Natural killer cell (primary cell): ENCODE measurements around the gene CCDC138. TPM values are rescaled to one million over a fixed set of nuclear protein-coding genes. Genes with fewer than 3 reads are reported as not detected.

ENCODE experiments used
- ATAC-seq, 3 donors: fragments of 150-1000 bp in 2 of 3; fragments of 200-7000 bp in 1 of 3; cut with Tn5 transposase; 1 replicate in 1 of 3; 2 replicates in 2 of 3; pipeline ENCODE4 v1.10.0; 2021; ENCODE audit warnings: mild to moderate bottlenecking in 2 of 3, moderate library complexity in 2 of 3
- DNase-seq, 2 donors: peaks; one replicate each; pipeline versions ENCODE4 v3.0.0 to v3.0.0-alpha.2; 2013 to 2021; ENCODE audit warnings: mixed read lengths in 1 of 2
- H3K27ac ChIP-seq: one replicate; pipeline ENCODE4 v1.5.1; 2013; ENCODE audit warnings: mild to moderate bottlenecking, low read length
- H3K27me3 ChIP-seq: one replicate; pipeline ENCODE4 v1.6.1; 2013; ENCODE audit warnings: low read length; ENCODE audit not compliant: control insufficient read depth, insufficient read depth
- H3K36me3 ChIP-seq: one replicate; pipeline ENCODE4 v1.6.1; 2013; ENCODE audit warnings: low read length; ENCODE audit not compliant: control insufficient read depth, insufficient read depth
- H3K4me1 ChIP-seq: one replicate; pipeline ENCODE4 v1.6.1; 2013; ENCODE audit warnings: low read length; ENCODE audit not compliant: control insufficient read depth, insufficient read depth
- H3K4me3 ChIP-seq: one replicate; pipeline ENCODE4 v1.5.1; 2013; ENCODE audit warnings: low read length
- H3K9me3 ChIP-seq: one replicate; pipeline ENCODE4 v1.6.1; 2013; ENCODE audit warnings: low read length; ENCODE audit not compliant: control insufficient read depth, insufficient read depth
- H3K27ac Mint-ChIP-seq, 2 donors: one replicate each; pipeline ENCODE4 v1.8.0; 2022; ENCODE audit warnings: mild to moderate bottlenecking in 2 of 2, mixed read lengths in 2 of 2, moderate library complexity in 1 of 2
- H3K27me3 Mint-ChIP-seq, 2 donors: one replicate each; pipeline ENCODE4 v1.8.0; 2022; ENCODE audit warnings: low read depth in 2 of 2, mixed read lengths in 2 of 2
- H3K36me3 Mint-ChIP-seq: one replicate; pipeline ENCODE4 v1.8.0; 2022; ENCODE audit warnings: mixed read lengths
- H3K4me1 Mint-ChIP-seq, 2 donors: one replicate each; pipeline ENCODE4 v1.8.0; 2022; ENCODE audit warnings: mixed read lengths in 2 of 2
- H3K4me3 Mint-ChIP-seq: one replicate; pipeline ENCODE4 v1.8.0; 2022; ENCODE audit warnings: mild to moderate bottlenecking, moderate library complexity, mixed read lengths
- H3K9me3 Mint-ChIP-seq, 2 donors: one replicate each; pipeline ENCODE4 v1.8.0; 2022; ENCODE audit warnings: mixed read lengths in 2 of 2
- WGBS: methylation state at CpG from one replicate; pipeline ENCODE4 v1.1.7; 2013; ENCODE audit warnings: missing lambda C conversion rate; ENCODE audit not compliant: insufficient coverage; 5-methylcytosine and 5-hydroxymethylcytosine counted together
- intact Hi-C: fragments of 100-400 bp; cut with micrococcal nuclease; formaldehyde crosslinking; loops from one replicate; pipeline ENCODE4 v1.14.2; 2022
- total RNA-seq, 4 donors: library from RNA; stranded (reverse); fragments of 120-200 nt in 1 of 4; gene quantifications; one replicate each; pipeline versions ENCODE4 v1.2.3 to v1.2.4, GENCODE V29; 2013 to 2022
- TF ChIP-seq, protein P1 (sequence below): fragments of 200-600 bp; IDR thresholded peaks from one replicate; pipeline ENCODE4 v1.8.0; 2022; ENCODE audit warnings: antibody characterized with exemption

Gene CCDC138
- total RNA-seq, 3 donors from 2014 or later (not counting 1 experiment from before 2014, with no cell fraction given): 3.8 to 9.3 (median 5.6) TPM

DNA sequence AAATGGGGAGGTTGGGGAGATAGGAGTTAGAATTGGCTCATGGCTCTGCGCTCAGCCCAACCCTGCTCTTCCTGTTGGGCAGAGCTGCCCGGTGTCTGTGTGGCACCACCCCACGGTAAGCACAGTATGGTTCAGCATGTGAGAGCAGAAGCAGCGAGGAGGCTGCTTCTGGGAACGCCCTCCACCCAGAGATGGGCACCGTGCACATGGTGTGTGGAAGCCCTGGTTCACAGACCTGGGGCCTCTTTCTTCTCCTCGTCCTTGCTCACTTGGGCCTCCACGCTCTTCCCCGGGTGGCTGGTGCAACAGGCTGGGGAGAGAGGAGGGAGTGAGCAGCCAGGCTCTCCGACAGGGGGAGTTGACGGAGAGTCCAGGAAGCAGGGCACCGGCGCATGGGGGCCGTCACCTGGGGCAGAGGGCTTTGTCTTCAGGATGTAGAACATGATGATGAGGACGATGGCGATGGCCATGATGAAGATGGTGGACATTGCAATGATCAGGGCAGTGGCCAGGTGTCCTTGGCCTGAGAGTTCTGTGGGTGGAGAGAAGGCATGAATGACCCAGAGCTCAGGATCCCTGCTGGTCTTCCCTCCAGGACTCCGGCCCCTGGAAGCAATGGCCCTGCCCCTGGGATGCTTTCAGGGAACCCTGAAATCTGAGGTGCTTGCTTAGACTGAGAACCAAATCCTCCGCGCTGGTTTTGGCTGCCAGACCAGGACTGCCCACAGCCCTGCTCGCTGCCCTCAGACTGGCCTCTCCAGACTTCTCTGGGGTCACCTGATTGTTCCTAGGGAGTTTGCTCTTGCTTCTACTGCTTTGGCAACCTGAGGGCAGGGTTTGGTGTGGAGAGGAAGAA lies 124.2 kb downstream of the CCDC138 start:
- WGBS: 87% methylated on average over 20 of the region's 20 CpGs
- Mint-ChIP-seq H3K9me3 (no peaks in the 10 kb centered on the region), H3K36me3 (no peaks in the 10 kb centered on the region), H3K27ac (no peak overlapping the region), H3K27me3 (no peaks in the 10 kb centered on the region), H3K4me3 (no peak overlapping the region), H3K4me1 (no peaks in the 10 kb centered on the region)
- H3K27me3 ChIP-seq: no peaks in the 10 kb centered on the region
- H3K36me3 ChIP-seq: no peaks in the 10 kb centered on the region
- TF ChIP-seq, protein P1, sequence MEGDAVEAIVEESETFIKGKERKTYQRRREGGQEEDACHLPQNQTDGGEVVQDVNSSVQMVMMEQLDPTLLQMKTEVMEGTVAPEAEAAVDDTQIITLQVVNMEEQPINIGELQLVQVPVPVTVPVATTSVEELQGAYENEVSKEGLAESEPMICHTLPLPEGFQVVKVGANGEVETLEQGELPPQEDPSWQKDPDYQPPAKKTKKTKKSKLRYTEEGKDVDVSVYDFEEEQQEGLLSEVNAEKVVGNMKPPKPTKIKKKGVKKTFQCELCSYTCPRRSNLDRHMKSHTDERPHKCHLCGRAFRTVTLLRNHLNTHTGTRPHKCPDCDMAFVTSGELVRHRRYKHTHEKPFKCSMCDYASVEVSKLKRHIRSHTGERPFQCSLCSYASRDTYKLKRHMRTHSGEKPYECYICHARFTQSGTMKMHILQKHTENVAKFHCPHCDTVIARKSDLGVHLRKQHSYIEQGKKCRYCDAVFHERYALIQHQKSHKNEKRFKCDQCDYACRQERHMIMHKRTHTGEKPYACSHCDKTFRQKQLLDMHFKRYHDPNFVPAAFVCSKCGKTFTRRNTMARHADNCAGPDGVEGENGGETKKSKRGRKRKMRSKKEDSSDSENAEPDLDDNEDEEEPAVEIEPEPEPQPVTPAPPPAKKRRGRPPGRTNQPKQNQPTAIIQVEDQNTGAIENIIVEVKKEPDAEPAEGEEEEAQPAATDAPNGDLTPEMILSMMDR: no peak
- H3K4me3 ChIP-seq: no peak overlapping the region
- H3K9me3 ChIP-seq: no peaks in the 10 kb centered on the region
- H3K4me1 ChIP-seq: no peaks in the 10 kb centered on the region
- DNase-seq (no peak), ATAC-seq (no peak)
- intact Hi-C loops: no loop called here
- no peak overlapping the region for H3K27ac ChIP-seq

DNA sequence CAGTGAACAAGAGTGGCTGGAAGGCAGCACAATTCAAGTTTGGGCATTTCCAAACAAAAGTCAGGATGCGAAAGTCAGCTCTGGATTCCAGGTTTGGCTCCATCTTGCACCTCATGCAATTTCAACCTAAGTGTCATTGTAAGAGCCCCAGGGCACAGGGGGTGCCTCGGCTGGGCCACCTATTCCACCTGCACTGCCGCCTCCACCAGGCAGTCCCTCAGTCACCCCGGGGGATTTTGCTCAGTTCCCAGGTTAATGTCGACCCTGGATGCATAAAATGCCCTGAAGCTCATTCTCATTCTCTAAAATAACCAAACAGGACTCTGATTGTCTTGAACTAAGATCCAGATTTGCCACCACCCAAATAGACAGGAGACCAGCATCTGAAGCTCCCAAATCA lies 124.8 kb downstream of the CCDC138 start:
- Histone ChIP-seq H3K9me3 (no peaks in the 10 kb centered on the region), H3K4me3 (no peak overlapping the region), H3K27me3 (no peaks in the 10 kb centered on the region), H3K27ac (no peak overlapping the region), H3K4me1 (no peaks in the 10 kb centered on the region), H3K36me3 (no peaks in the 10 kb centered on the region)
- TF ChIP-seq, protein P1: no peak
- Mint-ChIP-seq H3K4me1 (no peaks in the 10 kb centered on the region), H3K4me3 (no peak overlapping the region), H3K36me3 (no peaks in the 10 kb centered on the region), H3K9me3 (no peaks in the 10 kb centered on the region), H3K27ac (no peak overlapping the region), H3K27me3 (no peaks in the 10 kb centered on the region)
- WGBS: 88% methylated on average over 5 of the region's 5 CpGs
- intact Hi-C loops: no loop called here
- ATAC-seq (no peak), DNase-seq (no peak)

- no peak for ATAC-seq
- Mint-ChIP-seq H3K4me1 (no peaks in the 10 kb centered on the region), H3K27ac (no peak overlapping the region), H3K4me3 (no peak overlapping the region), H3K36me3 (no peaks in the 10 kb centered on the region), H3K27me3 (no peaks in the 10 kb centered on the region), H3K9me3 (no peaks in the 10 kb centered on the region)
- 81% methylated on average over 21 of the region's 21 CpGs for WGBS
- Histone ChIP-seq H3K27ac (no peak overlapping the region), H3K9me3 (no peaks in the 10 kb centered on the region), H3K36me3 (no peaks in the 10 kb centered on the region), H3K4me1 (no peaks in the 10 kb centered on the region), H3K27me3 (no peaks in the 10 kb centered on the region), H3K4me3 (no peak overlapping the region)
- no peak for DNase-seq
- TF ChIP-seq, protein P1: no peak
- intact Hi-C loops: no loop called here
Observed at GRCh38 chr2:108911807-108912628, 125.4 kb downstream of the CCDC138 start.
